Measurements from ENCODE around the gene ATXN7L1. TPM values are rescaled to one million over a fixed set of nuclear protein-coding genes. Genes with fewer than 3 reads are reported as not detected.

The ATXN7L1 gene
- total RNA-seq, 1 experiment from 2014 or later, result 29.9 TPM

DNA sequence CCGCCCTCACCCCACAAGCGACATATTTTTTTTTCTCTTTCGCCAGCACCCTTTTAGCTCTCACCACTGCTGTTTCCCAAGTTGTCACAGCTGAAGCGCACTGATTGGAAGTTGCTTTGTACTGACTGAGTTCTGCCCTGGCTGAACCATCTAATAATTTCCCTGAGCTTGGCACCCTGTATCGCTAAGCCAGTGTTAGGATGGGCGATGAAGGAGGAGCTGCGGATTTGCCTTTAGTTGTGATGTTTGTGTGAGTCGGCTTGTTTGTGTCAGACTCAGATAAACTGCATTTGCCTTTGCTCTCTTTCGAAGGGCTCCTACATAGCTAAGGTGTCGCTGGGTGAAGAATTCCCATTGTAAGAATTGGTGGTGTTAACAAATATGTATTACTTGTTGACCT is 1.3 kb upstream of the ATXN7L1 start:
- intact Hi-C loops (cut with micrococcal nuclease; ENCODE audit: unreplicated experiment), result loop anchor here (2.0 to 10.0 kb wide), 4 partner anchors 115 to 223 kb away; no protein-coding TSS in a partner anchor
- ChIA-PET CTCF (interaction anchor here (1.5 kb wide), 1 partner anchor 165 kb away, joined by 5 read pairs; no protein-coding TSS in a partner anchor), POLR2A (ENCODE audit: low non-redundant PET) (interaction anchor here (0.5 kb wide), 1 partner anchor 107 kb away, joined by 3 read pairs; no protein-coding TSS in a partner anchor)
- no TSS peak for BruUV-seq (replicated peaks)
- TF ChIP-seq, protein P1, sequence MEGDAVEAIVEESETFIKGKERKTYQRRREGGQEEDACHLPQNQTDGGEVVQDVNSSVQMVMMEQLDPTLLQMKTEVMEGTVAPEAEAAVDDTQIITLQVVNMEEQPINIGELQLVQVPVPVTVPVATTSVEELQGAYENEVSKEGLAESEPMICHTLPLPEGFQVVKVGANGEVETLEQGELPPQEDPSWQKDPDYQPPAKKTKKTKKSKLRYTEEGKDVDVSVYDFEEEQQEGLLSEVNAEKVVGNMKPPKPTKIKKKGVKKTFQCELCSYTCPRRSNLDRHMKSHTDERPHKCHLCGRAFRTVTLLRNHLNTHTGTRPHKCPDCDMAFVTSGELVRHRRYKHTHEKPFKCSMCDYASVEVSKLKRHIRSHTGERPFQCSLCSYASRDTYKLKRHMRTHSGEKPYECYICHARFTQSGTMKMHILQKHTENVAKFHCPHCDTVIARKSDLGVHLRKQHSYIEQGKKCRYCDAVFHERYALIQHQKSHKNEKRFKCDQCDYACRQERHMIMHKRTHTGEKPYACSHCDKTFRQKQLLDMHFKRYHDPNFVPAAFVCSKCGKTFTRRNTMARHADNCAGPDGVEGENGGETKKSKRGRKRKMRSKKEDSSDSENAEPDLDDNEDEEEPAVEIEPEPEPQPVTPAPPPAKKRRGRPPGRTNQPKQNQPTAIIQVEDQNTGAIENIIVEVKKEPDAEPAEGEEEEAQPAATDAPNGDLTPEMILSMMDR (conservative IDR thresholded peaks at IDR 0.05; ENCODE audit: low read depth, low read length), result no peak
- TF ChIP-seq EZH2 (IDR thresholded peaks at IDR 0.05; ENCODE audit: borderline replicate concordance, low read depth, low read length, poor library complexity, severe bottlenecking), result no peak
- no peaks in the 10 kb centered on the region for H3K27me3 ChIP-seq (replicated peaks; ENCODE audit: insufficient read depth, low read depth, low read length, poor library complexity)
- H3K4me1 ChIP-seq (ENCODE audit: insufficient read depth, low read length, poor library complexity, severe bottlenecking), result no peaks in the 10 kb centered on the region
- H3K36me3 ChIP-seq (ENCODE audit: insufficient read depth, low read length, poor library complexity, severe bottlenecking), result no peaks in the 10 kb centered on the region
- peak overlapping the region; percentile 76 for H3K27ac ChIP-seq (ENCODE audit: low read depth, low read length, poor library complexity, severe bottlenecking)
- H3K9me3 ChIP-seq (ENCODE audit: low read depth, low read length, poor library complexity, severe bottlenecking), result no peaks in the 10 kb centered on the region
- DNase-seq (ENCODE audit: low spot score), result peak; percentile 30
- H3K4me3 ChIP-seq (ENCODE audit: low read depth, low read length, poor library complexity, severe bottlenecking), result peak overlapping the region; percentile 77

DNA sequence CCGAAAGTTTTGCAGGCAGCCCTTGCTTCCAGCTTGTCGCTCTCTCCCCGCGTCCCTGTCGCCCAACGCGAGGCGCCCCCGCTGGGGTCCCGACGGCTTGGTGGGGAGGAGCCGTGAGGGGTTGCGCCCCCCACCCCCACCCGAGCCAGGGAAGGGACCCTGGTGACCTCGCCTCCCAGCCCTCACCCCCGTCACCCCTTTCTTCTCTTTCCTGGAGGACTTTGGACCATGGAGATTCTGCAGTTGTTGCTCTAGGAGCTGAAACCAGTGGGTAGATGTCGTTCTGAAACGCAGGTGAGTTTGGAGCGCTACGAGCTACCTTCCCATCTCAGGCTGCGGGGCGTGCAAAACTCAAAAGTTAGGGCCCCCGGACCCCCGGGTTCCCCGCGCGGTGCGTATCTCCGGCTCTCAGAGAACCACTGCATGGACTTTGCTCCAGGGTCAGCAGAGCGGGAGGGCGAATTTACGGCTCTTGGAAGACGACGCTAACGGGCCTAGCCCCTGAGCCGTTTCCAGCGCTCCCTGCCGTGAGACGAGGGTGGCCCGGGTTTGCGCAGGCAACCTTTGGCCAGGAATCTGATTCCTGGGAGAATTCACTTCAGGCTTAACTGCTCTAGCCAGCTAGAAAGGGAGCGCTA is 684 bp upstream of the ATXN7L1 start:
- ChIA-PET POLR2A (ENCODE audit: low non-redundant PET) (no interaction called here), CTCF (interaction anchor here (0.6 to 1.5 kb wide), 6 partner anchors 8 to 276 kb away, joined by 3 to 6 read pairs (median 4); no protein-coding TSS in a partner anchor)
- peak overlapping the region; percentile 76 for H3K27ac ChIP-seq (ENCODE audit: low read depth, low read length, poor library complexity, severe bottlenecking)
- no peaks in the 10 kb centered on the region for H3K4me1 ChIP-seq (ENCODE audit: insufficient read depth, low read length, poor library complexity, severe bottlenecking)
- H3K36me3 ChIP-seq (ENCODE audit: insufficient read depth, low read length, poor library complexity, severe bottlenecking), result no peaks in the 10 kb centered on the region
- no peaks in the 10 kb centered on the region for H3K27me3 ChIP-seq (replicated peaks; ENCODE audit: insufficient read depth, low read depth, low read length, poor library complexity)
- intact Hi-C loops (cut with micrococcal nuclease; ENCODE audit: unreplicated experiment), result loop anchor here (2.0 to 10.0 kb wide), 4 partner anchors 115 to 222 kb away; no protein-coding TSS in a partner anchor
- BruUV-seq (replicated peaks), result no TSS peak
- peak; percentile 53 for DNase-seq (ENCODE audit: low spot score)
- no peak for TF ChIP-seq EZH2 (IDR thresholded peaks at IDR 0.05; ENCODE audit: borderline replicate concordance, low read depth, low read length, poor library complexity, severe bottlenecking)
- TF ChIP-seq, protein P1 (conservative IDR thresholded peaks at IDR 0.05; ENCODE audit: low read depth, low read length), result no peak
- H3K9me3 ChIP-seq (ENCODE audit: low read depth, low read length, poor library complexity, severe bottlenecking), result no peaks in the 10 kb centered on the region
- peak overlapping the region; percentile 77 for H3K4me3 ChIP-seq (ENCODE audit: low read depth, low read length, poor library complexity, severe bottlenecking)

GRCh38 chr7:105875505-105875904 is 894 bp downstream of the ATXN7L1 start:
- peak overlapping the region; percentile 93 for H3K27ac ChIP-seq (ENCODE audit: low read depth, low read length, poor library complexity, severe bottlenecking)
- POLR2A ChIA-PET (ENCODE audit: low non-redundant PET), result no interaction called here
- CTCF ChIA-PET, result no interaction called here
- BruUV-seq (replicated peaks), result no TSS peak
- no peaks in the 10 kb centered on the region for H3K9me3 ChIP-seq (ENCODE audit: low read depth, low read length, poor library complexity, severe bottlenecking)
- peak overlapping the region; percentile 77 for H3K4me3 ChIP-seq (ENCODE audit: low read depth, low read length, poor library complexity, severe bottlenecking)
- no peak for DNase-seq (ENCODE audit: low spot score)
- no peaks in the 10 kb centered on the region for H3K36me3 ChIP-seq (ENCODE audit: insufficient read depth, low read length, poor library complexity, severe bottlenecking)
- no peak for TF ChIP-seq EZH2 (IDR thresholded peaks at IDR 0.05; ENCODE audit: borderline replicate concordance, low read depth, low read length, poor library complexity, severe bottlenecking)
- TF ChIP-seq, protein P1 (conservative IDR thresholded peaks at IDR 0.05; ENCODE audit: low read depth, low read length), result no peak
- intact Hi-C loops (cut with micrococcal nuclease; ENCODE audit: unreplicated experiment), result loop anchor here (5.0 to 10.0 kb wide), 2 partner anchors 113 to 221 kb away; no protein-coding TSS in a partner anchor
- no peaks in the 10 kb centered on the region for H3K27me3 ChIP-seq (replicated peaks; ENCODE audit: insufficient read depth, low read depth, low read length, poor library complexity)
- no peaks in the 10 kb centered on the region for H3K4me1 ChIP-seq (ENCODE audit: insufficient read depth, low read length, poor library complexity, severe bottlenecking)
